GM19463 (cell line): ENCODE measurements around the gene RASGEF1C.

ENCODE experiments used
- ATAC-seq: cut with Tn5 transposase; IDR thresholded peaks from one replicate; pipeline ENCODE4 v1.9.1; 2021; ENCODE audit warnings: mild to moderate bottlenecking, moderate library complexity; ENCODE audit not compliant: unreplicated experiment

RASGEF1C gene

GRCh38 chr5:180086816-180087399 is 122.1 kb downstream of the RASGEF1C start:
- ATAC-seq = no peak

GRCh38 chr5:180085837-180086236 is 123.2 kb downstream of the RASGEF1C start:
- no peak for ATAC-seq

GRCh38 chr5:180084638-180085561 is 124.1 kb downstream of the RASGEF1C start:
- no peak for ATAC-seq

GRCh38 chr5:180083529-180084060 is 125.4 kb downstream of the RASGEF1C start:
- no peak for ATAC-seq

GRCh38 chr5:180082633-180083420 is 126.2 kb downstream of the RASGEF1C start:
- no peak for ATAC-seq

GRCh38 chr5:180081481-180081880 is 127.5 kb downstream of the RASGEF1C start:
- no peak for ATAC-seq

GRCh38 chr5:180080486-180081280 is 128.3 kb downstream of the RASGEF1C start:
- no peak for ATAC-seq

GRCh38 chr5:180079702-180080466 is 129.1 kb downstream of the RASGEF1C start:
- ATAC-seq = no peak

- no peak for ATAC-seq
Measured at GRCh38 chr5:180078348-180078747, 130.7 kb downstream of the RASGEF1C start.

GRCh38 chr5:180077594-180078284 is 131.3 kb downstream of the RASGEF1C start:
- ATAC-seq = no peak

GRCh38 chr5:180075703-180076102 is 133.3 kb downstream of the RASGEF1C start:
- no peak for ATAC-seq

GRCh38 chr5:180074462-180074861 is 134.5 kb downstream of the RASGEF1C start:
- ATAC-seq = no peak

GRCh38 chr5:180072556-180072955 is 136.5 kb downstream of the RASGEF1C start:
- ATAC-seq = no peak

GRCh38 chr5:180072256-180072548 is 136.8 kb downstream of the RASGEF1C start:
- ATAC-seq = no peak

- ATAC-seq = no peak
Measured at GRCh38 chr5:180071531-180072255, 137.3 kb downstream of the RASGEF1C start, which contains the start of gene RNF130. TSS of gene RNF130 (minus strand) at chr5:180071759. CDS start at chr5:180071702, 57 bp downstream.

GRCh38 chr5:180070756-180071530 is 138.1 kb downstream of the RASGEF1C start:
- ATAC-seq = no peak

GRCh38 chr5:180069589-180070247 is 139.3 kb downstream of the RASGEF1C start:
- ATAC-seq = no peak
